ENCODE measurements around the gene PEX14. TPM values are rescaled to one million over a fixed set of nuclear protein-coding genes. Genes with fewer than 3 reads are reported as not detected.

PEX14 gene
- total RNA-seq, 1 experiment from 2014 or later = 29.3 TPM

- Histone ChIP-seq H3K4me3 (replicated peaks in 1 of 2; ENCODE audit: low read depth in 1 of 2, low read length in 2 of 2) (no peak overlapping the region), H3K27ac (ENCODE audit: low read depth, low read length) (no peak overlapping the region)
- RAD21 ChIA-PET (ENCODE audit: low non-redundant PET in 1 of 2, low total read pairs in 2 of 2, uncharacterized antibody in 2 of 2, unreplicated experiment in 2 of 2) = no interaction called here
Observed at GRCh38 chr1:10457875-10458274, 16.9 kb upstream of the PEX14 start.

GRCh38 chr1:10459184-10459583, 15.6 kb upstream of the PEX14 start:
- Histone ChIP-seq H3K27me3 (ENCODE audit: insufficient read depth, low read length) (no peaks in the 10 kb centered on the region), H3K27ac (ENCODE audit: low read depth, low read length) (peak overlapping the region; percentile 61), H3K9me3 (ENCODE audit: control insufficient read depth in 1 of 2, insufficient read depth in 1 of 2, low read depth in 1 of 2, low read length in 2 of 2) (peaks cover 0 to 4% of the 10 kb centered on the region in 2 experiments; a peak in 1 of 4 replicates), H3K4me1 (ENCODE audit: control insufficient read depth in 1 of 2, insufficient read depth in 2 of 2, low read length in 2 of 2) (peaks cover 9 to 10% of the 10 kb centered on the region in 2 experiments), H3K79me2 (ENCODE audit: insufficient read depth, low read length) (no peaks in the 10 kb centered on the region; the same call in 1 of the 2 replicates), H3K4me3 (replicated peaks in 1 of 2; ENCODE audit: low read depth in 1 of 2, low read length in 2 of 2) (no peak overlapping the region), H3K9me2 (ENCODE audit: insufficient read depth) (no peaks in the 10 kb centered on the region), H2AFZ (ENCODE audit: low read depth, low read length, poor library complexity, severe bottlenecking) (no peak overlapping the region), H3K36me3 (ENCODE audit: control insufficient read depth in 1 of 2, insufficient read depth in 2 of 2, low read length in 2 of 2) (peaks cover 20 to 38% of the 10 kb centered on the region in 2 experiments), H3K9ac (ENCODE audit: low read length) (0 out of 2 replicates have a peak overlapping the region, but pooled peaks have one; percentile 23), H4K20me1 (ENCODE audit: insufficient read depth) (no peaks in the 10 kb centered on the region), H3K4me2 (ENCODE audit: low read length) (peak overlapping the region; percentile 40; the same call in 1 of the 2 replicates)
- DNase-seq (ENCODE audit: low read depth, low spot score) (peak; percentile 8), ATAC-seq (peak; percentile 62)
- intact Hi-C loops (cut with micrococcal nuclease) = no loop called here
- RAD21 ChIA-PET (ENCODE audit: low non-redundant PET in 1 of 2, low total read pairs in 2 of 2, uncharacterized antibody in 2 of 2, unreplicated experiment in 2 of 2) = no interaction called here
- BruUV-seq (replicated peaks) = TSS peak; percentile 29
- POLR2A ChIA-PET = no interaction called here
- CTCF ChIA-PET = no interaction called here
- no peak for TF ChIP-seq ATF3 (IDR thresholded peaks at IDR 0.05)
- no peak for TF ChIP-seq REST (IDR thresholded peaks at IDR 0.05; ENCODE audit: low read depth)
- TF ChIP-seq CEBPB (IDR thresholded peaks at IDR 0.05; ENCODE audit: low read depth) = no peak
- TF ChIP-seq ZFX (IDR thresholded peaks at IDR 0.05) = no peak
- no peak for TF ChIP-seq CTCF (IDR thresholded peaks at IDR 0.05 in 2 of 3, conservative IDR thresholded peaks at IDR 0.05 in 1 of 3; ENCODE audit: borderline replicate concordance in 1 of 3, insufficient read depth in 1 of 3, low read depth in 2 of 3, low read length in 2 of 3)
- peak; percentile 19; the same call in 1 of the 2 replicates for TF ChIP-seq SP1 (IDR thresholded peaks at IDR 0.05; ENCODE audit: low read depth)
- no peak for TF ChIP-seq ZNF274 (IDR thresholded peaks at IDR 0.05; ENCODE audit: low read depth, low read length)
- TF ChIP-seq EGR1 (IDR thresholded peaks at IDR 0.05; ENCODE audit: low read depth) = no peak
- no peak for TF ChIP-seq SRF (IDR thresholded peaks at IDR 0.05; ENCODE audit: low read depth)
- TF ChIP-seq JUND (IDR thresholded peaks at IDR 0.05) = peak; percentile 37; the same call in 1 of the 2 replicates
- no peak for TF ChIP-seq EZH2 (IDR thresholded peaks at IDR 0.05)
- no peak for TF ChIP-seq POLR2AphosphoS5 (IDR thresholded peaks at IDR 0.05; ENCODE audit: low read depth, low read length)
- TF ChIP-seq TCF7L2 (IDR thresholded peaks at IDR 0.05; ENCODE audit: borderline replicate concordance, extremely low read depth, insufficient read depth, insufficient read length) = no peak
- no peak for TF ChIP-seq POLR2A (IDR thresholded peaks at IDR 0.05; ENCODE audit: borderline replicate concordance, extremely low read depth, insufficient read depth, insufficient read length)
- 0 out of 2 replicates have a peak, but pooled peaks have one; percentile 12 for TF ChIP-seq CBX3 (IDR thresholded peaks at IDR 0.05; ENCODE audit: low read depth)

More at GRCh38 chr1:10457875-10458274, 16.9 kb upstream of the PEX14 start:
- CTCF ChIA-PET = no interaction called here
- ATAC-seq (no peak), DNase-seq (ENCODE audit: low read depth, low spot score) (no peak)
- POLR2A ChIA-PET = no interaction called here
- Histone ChIP-seq H3K9ac (ENCODE audit: low read length) (no peak overlapping the region), H4K20me1 (ENCODE audit: insufficient read depth) (no peaks in the 10 kb centered on the region), H3K4me1 (ENCODE audit: control insufficient read depth in 1 of 2, insufficient read depth in 2 of 2, low read length in 2 of 2) (peaks cover 9 to 10% of the 10 kb centered on the region in 2 experiments), H3K4me2 (ENCODE audit: low read length) (no peak overlapping the region), H3K27me3 (ENCODE audit: insufficient read depth, low read length) (no peaks in the 10 kb centered on the region), H3K9me3 (ENCODE audit: control insufficient read depth in 1 of 2, insufficient read depth in 1 of 2, low read depth in 1 of 2, low read length in 2 of 2) (peaks cover 0 to 4% of the 10 kb centered on the region in 2 experiments; a peak in 1 of 4 replicates), H3K36me3 (ENCODE audit: control insufficient read depth in 1 of 2, insufficient read depth in 2 of 2, low read length in 2 of 2) (peaks cover 14 to 32% of the 10 kb centered on the region in 2 experiments), H3K9me2 (ENCODE audit: insufficient read depth) (no peaks in the 10 kb centered on the region), H3K79me2 (ENCODE audit: insufficient read depth, low read length) (no peaks in the 10 kb centered on the region), H2AFZ (ENCODE audit: low read depth, low read length, poor library complexity, severe bottlenecking) (no peak overlapping the region)
- no TSS peak for BruUV-seq (replicated peaks)
- intact Hi-C loops (cut with micrococcal nuclease) = no loop called here
- TF ChIP-seq JUND (IDR thresholded peaks at IDR 0.05) = no peak
- peak; percentile 39; the same call in 1 of the 2 replicates for TF ChIP-seq POLR2AphosphoS5 (IDR thresholded peaks at IDR 0.05; ENCODE audit: low read depth, low read length)
- TF ChIP-seq CBX3 (IDR thresholded peaks at IDR 0.05; ENCODE audit: low read depth) = no peak
- TF ChIP-seq CEBPB (IDR thresholded peaks at IDR 0.05; ENCODE audit: low read depth) = no peak
